A549 (cell line): ENCODE measurements around the gene ALG2. TPM values are rescaled to one million over a fixed set of nuclear protein-coding genes. Genes with fewer than 3 reads are reported as not detected.

Experiments
- ATAC-seq, 2 experiments: fragments of 200-7000 bp in 1 of 2; fragments of >200 bp in 1 of 2; cut with Nextera tagmentation in 1 of 2; cut with Tn5 transposase in 1 of 2; 3 replicates each; pipeline versions ENCODE4 v1.8.0 to v1.9.1; 2018 to 2020; ENCODE audit warnings: mild to moderate bottlenecking in 1 of 2, moderate library complexity in 1 of 2
- CTCF ChIA-PET: fragments of 300-600 bp; sonication (Branson Sonifier 250); formaldehyde crosslinking; extraction: SDS; loops from one replicate; lab custom pipeline; 2021; ENCODE audit warnings: antibody characterized with exemption, inconsistent platforms; lab: Yijun Ruan, JAX
- POLR2A ChIA-PET: fragments of 350-600 bp; formaldehyde crosslinking; extraction: SDS; loops from one replicate; lab custom pipeline; 2021; ENCODE audit warnings: antibody characterized with exemption, inconsistent platforms; lab: Yijun Ruan, JAX
- DNase-seq, 2 experiments: peaks; one replicate each; pipeline versions ENCODE4 v3.0.0 to v3.0.0-alpha.2; 2011 to 2016; ENCODE audit warnings: low read depth in 1 of 2, low spot score in 1 of 2
- FAIRE-seq: peaks from 2 replicates; lab custom pipeline; 2011; peaks lifted over from hg19 to GRCh38; lab: Jason Lieb, UNC
- H3K27ac ChIP-seq, 2 experiments: fragments of >200 bp; sonication (Bioruptor Twin); formaldehyde crosslinking; 3 replicates each; pipeline ENCODE4 v1.5.1; 2016 to 2017
- H3K4me1 ChIP-seq: fragments of >200 bp; sonication (Bioruptor Twin); formaldehyde crosslinking; 3 replicates; pipeline ENCODE4 v1.6.1; 2016
- H3K4me2 ChIP-seq: fragments of >200 bp; sonication (Bioruptor Twin); formaldehyde crosslinking; 3 replicates; pipeline ENCODE4 v1.6.1; 2016
- H3K4me3 ChIP-seq: fragments of >200 bp; sonication (Bioruptor Twin); formaldehyde crosslinking; 3 replicates; pipeline ENCODE4 v1.5.1; 2016
- H3K9me3 ChIP-seq: fragments of >200 bp; sonication (Bioruptor Twin); formaldehyde crosslinking; 3 replicates; pipeline ENCODE4 v1.6.1; 2016
- CBX8 ChIP-seq: fragments of 200-600 bp; sonication (generic); IDR thresholded peaks from 2 replicates; pipeline ENCODE4 v1.6.1; 2016
- CHD2 ChIP-seq: fragments of 150-350 bp; IDR thresholded peaks from 2 replicates; pipeline ENCODE4 v1.6.1; 2014; ENCODE audit warnings: low read length; ENCODE audit not compliant: partially characterized antibody
- EHF ChIP-seq: fragments of 250-450 bp; sonication (Bioruptor Pico); IDR thresholded peaks from 2 replicates; pipeline ENCODE4 v1.5.0; 2020; ENCODE audit warnings: mild to moderate bottlenecking
- ELK1 ChIP-seq: fragments of 150-350 bp; IDR thresholded peaks from 2 replicates; pipeline ENCODE4 v1.6.1; 2014; ENCODE audit warnings: low read depth, mild to moderate bottlenecking, low read length
- EP300 ChIP-seq, 2 experiments: fragments of >200 bp; sonication (Bioruptor Twin); formaldehyde crosslinking; IDR thresholded peaks; 2 replicates in 1 of 2; 3 replicates in 1 of 2; pipeline ENCODE4 v1.6.1; 2016 to 2017
- ESRRA ChIP-seq: fragments of 150-350 bp; IDR thresholded peaks from 2 replicates; pipeline ENCODE4 v1.6.1; 2014; ENCODE audit warnings: mild to moderate bottlenecking, low read length, borderline replicate concordance
- FOXS1 ChIP-seq: fragments of 250-450 bp; sonication (Bioruptor Pico); IDR thresholded peaks from 2 replicates; pipeline ENCODE4 v1.5.0; 2020; ENCODE audit warnings: mild to moderate bottlenecking, moderate library complexity
- HEYL ChIP-seq: fragments of 250-450 bp; sonication (Bioruptor Pico); IDR thresholded peaks from 2 replicates; pipeline ENCODE4 v1.8.0; 2021; ENCODE audit warnings: mild to moderate bottlenecking, moderate library complexity
- HOXA7 ChIP-seq: fragments of 250-450 bp; sonication (Bioruptor Pico); IDR thresholded peaks from 2 replicates; pipeline ENCODE4 v1.5.0; 2020; ENCODE audit warnings: mild to moderate bottlenecking, moderate library complexity
- HOXB13 ChIP-seq: fragments of 250-450 bp; sonication (Bioruptor Pico); IDR thresholded peaks from 2 replicates; pipeline ENCODE4 v1.5.0; 2020; ENCODE audit warnings: low read depth, mild to moderate bottlenecking, moderate library complexity
- HOXB5 ChIP-seq: fragments of 250-450 bp; sonication (Bioruptor Pico); IDR thresholded peaks from 2 replicates; pipeline ENCODE4 v1.5.0; 2020; ENCODE audit warnings: mild to moderate bottlenecking, moderate library complexity
- JUN ChIP-seq, 2 experiments: fragments of >200 bp; sonication (Bioruptor Twin); formaldehyde crosslinking; IDR thresholded peaks; 2 replicates in 1 of 2; 3 replicates in 1 of 2; pipeline ENCODE4 v1.6.1; 2016 to 2017
- JUNB ChIP-seq: fragments of >200 bp; sonication (Bioruptor Twin); formaldehyde crosslinking; IDR thresholded peaks from 2 replicates; pipeline ENCODE4 v1.6.1; 2016
- MAFK ChIP-seq: fragments of 450-650 bp; IDR thresholded peaks from 2 replicates; pipeline ENCODE4 v1.6.1; 2014; ENCODE audit not compliant: partially characterized antibody
- MAX ChIP-seq: IDR thresholded peaks from 2 replicates; pipeline ENCODE4 v1.6.1; 2012
- NPAS2 ChIP-seq: fragments of 250-450 bp; sonication (Bioruptor Pico); IDR thresholded peaks from 2 replicates; pipeline ENCODE4 v1.8.0; 2022; ENCODE audit warnings: mild to moderate bottlenecking, moderate library complexity, borderline replicate concordance
- PBX3 ChIP-seq: IDR thresholded peaks from 2 replicates; pipeline ENCODE4 v1.6.1; 2012
- POLR2A ChIP-seq: IDR thresholded peaks from 2 replicates; pipeline ENCODE4 v1.6.1; 2012; ENCODE audit warnings: mild to moderate bottlenecking, low read length
- RARB ChIP-seq: fragments of 250-450 bp; sonication (Bioruptor Pico); IDR thresholded peaks from 2 replicates; pipeline ENCODE4 v1.8.0; 2021; ENCODE audit warnings: mild to moderate bottlenecking, moderate library complexity
- RCOR1 ChIP-seq: fragments of 150-350 bp; IDR thresholded peaks from 2 replicates; pipeline ENCODE4 v1.6.1; 2014; ENCODE audit warnings: antibody characterized with exemption, low read length, low read depth
- REST ChIP-seq: fragments of 200-600 bp; sonication (generic); IDR thresholded peaks from 2 replicates; pipeline ENCODE4 v1.6.1; 2016; ENCODE audit warnings: antibody characterized with exemption, mild to moderate bottlenecking, moderate library complexity
- SMC3 ChIP-seq: fragments of >200 bp; sonication (Bioruptor Twin); formaldehyde crosslinking; IDR thresholded peaks from 3 replicates; pipeline ENCODE4 v1.6.1; 2018; ENCODE audit warnings: inconsistent platforms
- SREBF2 ChIP-seq: fragments of 450-650 bp; IDR thresholded peaks from 2 replicates; pipeline ENCODE4 v1.6.1; 2014; ENCODE audit warnings: mild to moderate bottlenecking, moderate library complexity
- ZC3H11A ChIP-seq: fragments of 450-650 bp; IDR thresholded peaks from 2 replicates; pipeline ENCODE4 v1.6.1; 2014; ENCODE audit warnings: antibody characterized with exemption, mild to moderate bottlenecking
- ZNF302 ChIP-seq: fragments of 250-450 bp; sonication (Bioruptor Pico); IDR thresholded peaks from 2 replicates; pipeline ENCODE4 v1.9.0; 2021; ENCODE audit warnings: inconsistent platforms, mild to moderate bottlenecking, moderate library complexity
- WGBS: methylation state at CpG from one replicate; pipeline ENCODE4 v1.1.6; 2017; ENCODE audit errors: missing lambda C conversion rate; 5-methylcytosine and 5-hydroxymethylcytosine counted together
- polyA plus RNA-seq, 4 experiments: library from polyadenylated mRNA; depleted of rRNA in 3 of 4; stranded (reverse); fragments of >200 nt; fragmentation: RNase III in 1 of 4; extraction: RNeasy Plus Mini Kit Qiagen cat#74134 plus additional on column Dnase treatment in 1 of 4; gene quantifications; 2 replicates in 3 of 4; 3 replicates in 1 of 4; pipeline ENCODE4 v1.2.3, GENCODE V29; 2011 to 2017

Gene ALG2
- polyA plus RNA-seq, 2 of the 4 experiments (the other 2 are of a cell fraction): 26.6 to 76.3 TPM

GRCh38 chr9:99249619-99250018 lies 27.9 kb upstream of the ALG2 start:
- no peak for FAIRE-seq
- Histone ChIP-seq H3K27ac (no peak overlapping the region), H3K9me3 (no peaks in the 10 kb centered on the region), H3K4me2 (no peak overlapping the region), H3K4me1 (no peaks in the 10 kb centered on the region), H3K4me3 (no peak overlapping the region)
- no peak for TF ChIP-seq ELK1
- no peak for TF ChIP-seq CHD2
- TF ChIP-seq RCOR1: no peak
- TF ChIP-seq HOXA7 (CRISPR knock-in tag): no peak
- no peak for TF ChIP-seq PBX3
- TF ChIP-seq ZC3H11A: no peak
- no peak for ATAC-seq
- ChIA-PET CTCF (interaction anchor here (0.7 to 2.2 kb wide), 2 partner anchors 10 to 18 kb away, joined by 5 read pairs; no protein-coding TSS in a partner anchor), POLR2A (no interaction called here)
- no peak for DNase-seq

DNA sequence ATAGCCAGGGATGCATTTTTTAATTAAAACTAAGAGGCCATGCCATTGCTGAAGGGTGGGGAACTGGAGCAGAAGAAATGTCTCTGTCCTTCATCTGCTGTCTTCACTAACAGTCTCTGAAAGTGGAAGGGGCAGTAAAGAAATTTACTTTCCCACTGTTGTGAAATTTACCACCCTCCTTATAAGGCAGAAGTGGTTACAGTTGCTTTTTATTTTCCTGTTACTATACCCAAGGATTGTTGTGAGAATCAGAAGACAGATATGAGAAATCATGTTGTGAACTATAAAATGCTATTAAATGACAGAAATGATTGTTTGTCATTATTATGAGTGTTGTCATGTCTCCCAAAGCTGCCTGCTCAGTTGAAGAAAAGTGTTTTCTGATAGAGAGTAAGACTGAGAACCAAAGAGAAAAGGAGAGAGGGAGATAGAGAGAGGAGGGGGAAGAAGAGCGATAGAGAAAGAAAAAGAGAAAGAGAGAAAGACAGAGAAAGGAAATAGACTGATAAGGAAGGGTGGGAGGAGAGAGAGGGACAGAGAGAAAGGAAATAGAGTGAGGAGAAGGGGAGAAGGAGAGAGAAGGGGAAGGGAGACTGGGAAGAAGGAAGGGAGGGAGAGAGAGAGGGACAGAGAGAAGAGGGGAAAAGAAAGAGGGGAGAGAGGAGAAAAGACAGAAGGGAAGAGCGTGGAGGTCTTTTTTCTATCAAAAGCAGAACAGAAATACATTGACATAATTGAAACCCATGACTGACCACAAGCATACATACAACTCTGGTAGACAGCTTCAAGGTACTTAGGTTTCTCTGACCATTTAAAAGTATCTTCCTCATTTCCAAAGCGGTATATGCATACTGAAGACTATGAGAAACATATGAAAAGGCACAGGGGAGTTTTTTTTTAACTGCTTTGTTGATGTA lies 22.9 kb upstream of the ALG2 start:
- no peaks in the 10 kb centered on the region for H3K4me1 ChIP-seq
- no peak overlapping the region for H3K4me2 ChIP-seq
- no peak for FAIRE-seq
- WGBS: 73% methylated on average over 3 of the region's 3 CpGs
- TF ChIP-seq SMC3 (no peak), NPAS2 (CRISPR knock-in tag) (no peak), JUN (IDR thresholded peaks at IDR 0.05) (no peak), HOXA7 (CRISPR knock-in tag) (no peak), MAFK (no peak)
- H3K27ac ChIP-seq: no peak overlapping the region
- H3K4me3 ChIP-seq: no peak overlapping the region
- CTCF ChIA-PET: interaction anchor here (1.4 kb wide), 1 partner anchor 25 kb away, joined by 3 read pairs; no protein-coding TSS in a partner anchor
- no peak for ATAC-seq
- no peak for DNase-seq
- no peaks in the 10 kb centered on the region for H3K9me3 ChIP-seq
- POLR2A ChIA-PET: no interaction called here

DNA sequence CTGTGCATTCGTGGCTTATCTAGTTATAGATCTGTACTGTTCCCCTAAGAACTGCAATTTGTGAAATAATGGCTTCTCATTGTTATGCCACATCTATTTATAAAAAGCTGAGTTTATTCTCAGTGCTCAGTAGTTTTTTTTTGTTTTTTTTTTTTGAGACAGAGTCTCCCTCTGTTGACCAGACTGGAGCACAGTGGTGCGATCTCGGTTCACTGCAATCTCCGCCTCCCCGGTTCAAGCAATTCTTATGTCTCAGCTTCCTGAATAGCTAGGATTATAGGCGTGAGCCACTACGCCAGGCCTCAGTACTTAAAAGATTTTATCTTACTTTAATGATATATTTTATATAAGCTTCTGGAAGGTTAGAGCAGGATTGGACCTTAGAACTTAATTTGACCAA lies 19.4 kb upstream of the ALG2 start:
- ATAC-seq (no peak), FAIRE-seq (no peak), DNase-seq (no peak)
- ChIA-PET CTCF (interaction anchor here (0.8 to 2.8 kb wide), 3 partner anchors 10 to 56 kb away, joined by 3 to 7 read pairs (median 4); no protein-coding TSS in a partner anchor), POLR2A (no interaction called here)
- Histone ChIP-seq H3K27ac (no peak overlapping the region), H3K4me3 (no peak overlapping the region), H3K4me2 (no peak overlapping the region), H3K4me1 (no peaks in the 10 kb centered on the region), H3K9me3 (no peaks in the 10 kb centered on the region)
- WGBS: 78% methylated on average over 7 of the region's 7 CpGs
- TF ChIP-seq MAX (no peak), RARB (CRISPR knock-in tag) (no peak), ESRRA (no peak), HOXB5 (CRISPR knock-in tag) (no peak), ELK1 (no peak), CBX8 (no peak), EP300 (IDR thresholded peaks at IDR 0.05) (no peak), ZNF302 (CRISPR knock-in tag) (no peak), RCOR1 (no peak), JUN (IDR thresholded peaks at IDR 0.05) (no peak), JUNB (no peak), REST (no peak), PBX3 (no peak), SREBF2 (no peak), HEYL (CRISPR knock-in tag) (no peak), HOXB13 (no peak), FOXS1 (no peak), POLR2A (no peak), CHD2 (no peak), EHF (CRISPR knock-in tag) (no peak)
